ENCODE measurements around the gene EIPR1. TPM values are rescaled to one million over a fixed set of nuclear protein-coding genes. Genes with fewer than 3 reads are reported as not detected.
"Not testable (repeated sequence)": the region's sequence is repeated elsewhere in the genome, so short reads cannot be mapped to it uniquely, and the experiment has no call there.

The EIPR1 gene
- total RNA-seq, 2 experiments from 2014 or later: 33.6 to 35.1 TPM

DNA sequence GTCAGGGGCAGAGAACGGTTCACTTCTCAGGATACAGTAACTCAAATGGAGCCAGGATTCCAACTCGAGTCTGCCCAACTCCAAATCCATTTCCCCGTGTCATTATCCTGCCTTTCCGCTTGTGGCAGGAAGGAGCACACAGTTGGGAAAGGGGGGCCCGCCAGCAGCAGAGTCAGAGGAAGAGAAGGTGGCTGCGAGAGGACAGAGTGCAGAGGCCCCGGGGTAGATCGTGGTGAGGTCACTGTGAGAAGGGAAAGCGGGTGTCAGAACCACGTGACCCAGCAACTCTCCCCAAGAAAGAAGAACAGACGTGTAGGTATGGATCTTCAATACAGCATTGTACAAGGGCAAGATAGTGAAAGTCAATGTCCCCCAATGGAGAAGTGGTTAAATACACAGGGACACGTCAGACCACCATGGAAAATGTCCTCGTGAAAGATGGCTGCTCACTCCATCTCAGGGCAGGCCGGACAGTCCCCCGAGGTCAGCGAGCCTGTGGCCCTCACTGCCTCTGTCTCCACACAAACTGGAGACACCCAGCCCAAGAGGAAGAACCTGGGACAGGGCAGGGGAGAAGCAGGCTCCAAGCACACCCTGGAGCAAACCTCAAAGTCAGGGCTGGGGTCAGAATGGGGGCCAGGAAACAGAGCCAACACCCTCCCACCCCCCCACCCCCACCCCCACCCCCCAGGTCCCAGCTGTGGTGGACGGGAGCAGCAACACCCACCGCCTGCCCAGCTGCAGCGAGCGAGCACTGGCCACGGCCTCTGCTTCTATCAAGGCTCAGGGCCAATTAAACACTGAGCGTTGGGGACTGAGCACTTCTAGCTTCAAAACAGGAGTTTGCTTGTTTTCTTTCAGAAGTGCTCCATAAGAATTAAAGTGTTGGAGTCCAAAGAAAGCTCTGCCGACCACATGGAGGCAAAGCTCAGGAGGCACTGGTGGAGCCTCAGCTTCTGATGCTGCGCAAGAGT, 92.7 kb downstream of the EIPR1 start:
- peaks cover 7% of the 10 kb centered on the region for H3K4me1 Mint-ChIP-seq (ENCODE audit: low read depth)
- intact Hi-C loops (cut with micrococcal nuclease): no loop called here
- H3K9me3 Mint-ChIP-seq: peaks cover 2% of the 10 kb centered on the region
- H3K36me3 Mint-ChIP-seq (ENCODE audit: low read depth): peaks cover 13% of the 10 kb centered on the region
- H3K4me3 Mint-ChIP-seq: no peak overlapping the region
- DNase-seq: no peak
- no peaks in the 10 kb centered on the region for H3K27me3 Mint-ChIP-seq (ENCODE audit: low read depth)
- CTCF ChIA-PET: no interaction called here
- no peak overlapping the region for H3K27ac Mint-ChIP-seq

DNA sequence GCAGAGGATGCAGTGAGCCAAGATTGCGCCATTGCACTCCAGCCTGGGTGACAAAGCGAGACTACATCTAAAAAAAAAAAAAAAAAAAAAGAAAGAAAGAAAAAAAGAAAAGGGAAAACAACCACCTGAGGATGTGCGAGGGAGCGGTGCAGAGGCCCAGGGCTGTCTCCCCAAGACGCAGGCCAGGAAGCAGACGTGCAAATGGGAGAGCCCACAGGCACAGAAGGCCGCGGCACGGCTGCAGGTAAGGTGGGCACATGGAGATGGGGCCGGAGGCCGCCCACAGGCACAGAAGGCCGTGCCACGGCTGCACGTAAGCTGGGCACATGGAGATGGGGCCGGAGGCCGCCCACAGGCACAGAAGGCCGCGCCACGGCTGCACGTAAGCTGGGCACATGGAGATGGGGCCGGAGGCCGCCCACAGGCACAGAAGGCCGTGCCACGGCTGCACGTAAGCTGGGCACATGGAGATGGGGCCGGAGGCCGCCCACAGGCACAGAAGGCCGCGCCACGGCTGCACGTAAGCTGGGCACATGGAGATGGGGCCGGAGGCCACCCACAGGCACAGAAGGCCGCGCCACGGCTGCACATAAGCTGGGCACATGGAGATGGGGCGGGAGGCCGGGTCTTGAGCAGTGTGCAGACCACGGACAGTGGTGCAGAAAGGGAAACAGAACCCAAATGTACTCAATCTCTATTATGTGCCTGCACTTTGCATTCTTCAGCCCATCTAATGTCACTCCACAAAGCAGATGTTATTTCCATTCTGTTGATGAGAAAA, 93.6 kb downstream of the EIPR1 start:
- H3K27me3 Mint-ChIP-seq (ENCODE audit: low read depth); H3K4me3 Mint-ChIP-seq; DNase-seq; H3K36me3 Mint-ChIP-seq (ENCODE audit: low read depth); CTCF ChIA-PET; H3K27ac Mint-ChIP-seq; H3K4me1 Mint-ChIP-seq (ENCODE audit: low read depth); intact Hi-C loops (cut with micrococcal nuclease); H3K9me3 Mint-ChIP-seq: not testable (repeated sequence)

DNA sequence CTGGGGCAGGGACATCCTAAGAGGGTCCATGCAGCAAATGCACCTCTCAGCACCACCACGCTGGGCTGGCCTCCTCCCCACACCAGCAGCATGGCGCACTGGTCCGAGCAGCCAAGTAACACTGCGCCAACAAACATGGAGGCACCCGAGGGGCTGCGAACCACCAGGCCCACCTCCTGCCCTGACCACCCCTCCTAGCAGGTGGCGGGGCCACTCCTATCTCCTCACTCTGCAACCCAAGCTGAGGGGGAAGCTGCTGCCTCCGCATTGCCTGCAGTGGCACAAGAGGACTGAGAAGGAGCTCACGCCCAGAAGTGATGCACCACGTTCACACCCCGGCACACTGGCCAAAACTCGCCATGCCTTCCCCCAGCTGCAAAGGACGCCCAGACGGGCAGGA, 94.4 kb downstream of the EIPR1 start:
- DNase-seq: no peak
- Mint-ChIP-seq H3K9me3 (no peaks in the 10 kb centered on the region), H3K27ac (no peak overlapping the region), H3K27me3 (ENCODE audit: low read depth) (no peaks in the 10 kb centered on the region), H3K4me3 (no peak overlapping the region), H3K36me3 (ENCODE audit: low read depth) (peaks cover 14% of the 10 kb centered on the region), H3K4me1 (ENCODE audit: low read depth) (peaks cover 12% of the 10 kb centered on the region)
- intact Hi-C loops (cut with micrococcal nuclease): no loop called here
- CTCF ChIA-PET: no interaction called here

DNA sequence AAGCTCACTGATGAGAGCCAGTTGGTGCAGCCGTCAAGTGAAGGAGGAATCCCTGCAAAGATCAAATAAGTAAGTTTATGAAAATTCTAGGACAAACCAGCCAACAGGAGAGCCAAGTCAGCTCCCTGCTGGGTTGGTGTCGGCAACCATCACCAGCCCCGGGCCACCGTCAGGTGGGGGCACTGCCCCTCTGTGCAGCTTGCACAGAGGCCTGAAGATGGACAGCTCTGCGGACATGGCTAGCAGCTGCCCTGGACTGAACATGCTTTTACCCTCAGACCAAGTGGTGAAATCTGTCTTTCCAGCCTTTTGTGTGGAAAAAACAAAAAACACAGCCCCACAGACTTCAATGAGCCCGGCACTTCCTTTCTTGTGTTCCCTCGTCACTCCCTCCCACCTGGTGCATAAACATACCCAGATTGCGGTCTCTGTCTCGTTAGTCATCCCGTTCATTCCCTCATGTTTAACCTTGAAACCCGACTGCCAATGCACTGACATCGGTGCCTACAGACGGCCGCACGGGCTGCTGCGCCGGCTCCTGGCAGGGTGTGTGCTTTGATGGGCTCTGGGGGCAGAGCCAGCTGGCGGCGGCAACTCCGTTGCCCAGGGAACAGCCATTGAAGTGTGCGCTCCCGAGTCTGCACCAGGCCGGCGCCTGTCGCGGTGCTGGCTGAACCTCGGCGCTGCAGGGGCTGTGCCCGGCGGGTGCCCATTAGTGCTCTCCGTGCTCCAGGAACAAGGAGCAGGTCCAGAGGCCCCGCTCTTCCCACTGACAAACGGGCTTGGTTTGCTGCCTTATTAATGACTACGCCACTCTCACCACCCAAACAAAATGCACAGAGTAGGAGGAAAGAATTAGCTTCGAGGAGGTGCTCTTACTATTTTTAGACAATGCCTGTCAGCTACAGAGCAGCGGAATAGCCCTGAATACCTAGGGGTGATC, 95.3 kb downstream of the EIPR1 start:
- no peaks in the 10 kb centered on the region for H3K27me3 Mint-ChIP-seq (ENCODE audit: low read depth)
- no peak for DNase-seq
- no peaks in the 10 kb centered on the region for H3K9me3 Mint-ChIP-seq
- intact Hi-C loops (cut with micrococcal nuclease): no loop called here
- H3K4me3 Mint-ChIP-seq: no peak overlapping the region
- H3K4me1 Mint-ChIP-seq (ENCODE audit: low read depth): peaks cover 12% of the 10 kb centered on the region
- CTCF ChIA-PET: no interaction called here
- H3K36me3 Mint-ChIP-seq (ENCODE audit: low read depth): peaks cover 15% of the 10 kb centered on the region
- H3K27ac Mint-ChIP-seq: no peak overlapping the region

DNA sequence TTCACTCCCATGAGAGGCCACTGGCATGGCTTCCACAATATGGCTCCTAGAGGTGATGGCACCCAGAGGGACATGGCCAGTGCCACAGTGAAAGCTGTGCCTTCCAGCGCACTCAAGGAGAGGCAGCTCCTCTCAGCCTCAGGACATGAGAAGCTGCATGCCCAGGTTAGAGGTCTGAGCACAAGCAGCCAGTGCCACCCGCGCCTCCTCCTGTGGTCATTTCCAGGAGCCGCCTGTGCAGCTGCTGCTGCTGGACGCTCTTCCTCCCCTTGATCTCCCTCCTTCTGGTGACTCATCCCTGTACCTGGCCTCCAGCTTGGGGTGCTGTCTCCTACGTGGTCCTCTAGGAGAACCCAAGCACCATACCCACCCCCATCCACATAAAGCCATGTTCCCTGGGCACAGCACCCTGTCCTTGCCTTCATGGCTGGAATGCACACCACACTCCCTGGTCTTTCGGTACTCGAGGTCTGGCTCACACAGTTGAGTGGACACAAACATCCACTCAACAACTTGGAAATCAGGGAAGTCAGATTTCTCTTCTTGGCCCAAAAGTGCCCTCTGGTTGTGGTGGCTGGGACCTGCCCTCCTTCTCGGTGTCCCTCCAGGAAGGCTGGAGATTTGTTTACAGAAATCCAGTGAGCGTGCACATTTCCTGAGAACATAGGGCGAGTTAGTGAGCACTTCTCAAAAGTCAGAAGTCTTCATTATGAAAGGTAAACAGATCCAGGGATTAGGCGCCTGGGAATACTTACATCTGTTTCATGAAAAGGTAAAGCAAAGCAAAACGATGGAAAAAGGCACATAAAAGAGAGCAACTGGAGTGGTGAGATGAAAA, 96.7 kb downstream of the EIPR1 start:
- Mint-ChIP-seq H3K4me1 (ENCODE audit: low read depth) (peaks cover 12% of the 10 kb centered on the region), H3K36me3 (ENCODE audit: low read depth) (peaks cover 23% of the 10 kb centered on the region), H3K27me3 (ENCODE audit: low read depth) (no peaks in the 10 kb centered on the region), H3K4me3 (no peak overlapping the region), H3K27ac (no peak overlapping the region), H3K9me3 (peaks cover 3% of the 10 kb centered on the region)
- CTCF ChIA-PET: no interaction called here
- no peak for DNase-seq
- intact Hi-C loops (cut with micrococcal nuclease): no loop called here

DNA sequence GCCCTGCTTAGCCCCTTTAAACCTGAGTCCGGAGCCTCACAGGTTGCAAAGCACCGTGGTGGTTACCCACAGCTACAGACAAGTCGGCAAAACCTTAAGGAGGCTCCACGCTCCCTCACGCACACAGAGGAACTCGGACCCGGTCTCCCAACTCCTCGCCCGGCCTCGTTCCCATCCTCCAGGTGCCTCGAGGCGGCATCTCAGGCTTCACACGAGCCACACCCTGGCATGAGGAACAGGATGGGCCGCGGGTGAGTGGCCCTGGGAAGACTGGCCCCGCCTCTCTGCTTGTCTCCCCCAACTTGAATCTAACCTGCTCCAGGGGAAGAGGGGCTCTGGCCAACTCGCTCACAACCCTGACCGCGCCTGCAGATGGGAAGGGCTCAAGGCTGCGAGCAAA, 97.4 kb downstream of the EIPR1 start:
- Mint-ChIP-seq H3K4me1 (ENCODE audit: low read depth) (peaks cover 12% of the 10 kb centered on the region), H3K9me3 (peaks cover 7% of the 10 kb centered on the region), H3K27ac (no peak overlapping the region), H3K27me3 (ENCODE audit: low read depth) (no peaks in the 10 kb centered on the region), H3K36me3 (ENCODE audit: low read depth) (peaks cover 26% of the 10 kb centered on the region), H3K4me3 (no peak overlapping the region)
- CTCF ChIA-PET: no interaction called here
- no peak for DNase-seq
- intact Hi-C loops (cut with micrococcal nuclease): no loop called here

DNA sequence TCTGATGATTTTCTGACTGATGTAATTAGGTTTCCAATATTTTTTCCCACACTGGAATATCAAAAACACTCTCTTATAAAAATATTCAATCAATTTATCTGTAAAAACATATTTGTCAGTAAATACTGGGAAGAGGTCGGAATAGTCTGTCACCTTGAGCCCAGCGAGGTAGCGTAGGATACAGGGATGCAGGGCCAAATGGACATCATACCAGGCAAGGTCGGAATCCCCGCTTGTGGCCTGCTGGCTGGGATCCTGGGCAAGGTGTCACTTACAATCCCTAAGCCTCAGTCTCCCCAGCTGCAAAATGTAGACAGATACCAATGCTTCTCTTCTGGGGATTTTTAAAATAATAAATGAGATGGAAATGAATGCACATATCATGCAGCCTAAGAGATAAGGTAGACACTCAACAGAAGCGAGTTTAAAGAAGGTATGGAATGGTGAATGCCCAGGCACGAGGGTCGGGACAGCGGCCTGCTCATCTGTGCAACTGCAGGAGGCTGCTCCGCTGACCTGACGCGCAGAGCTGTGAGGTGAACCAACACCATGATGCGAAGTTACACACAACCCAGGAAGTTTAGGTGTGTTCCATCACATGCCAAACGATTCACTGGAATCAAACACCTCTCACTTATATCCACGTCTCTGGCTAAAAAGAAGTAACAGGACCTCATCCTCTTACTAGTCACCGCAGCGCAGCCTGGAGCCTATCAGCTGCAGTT, 98.2 kb downstream of the EIPR1 start:
- peaks cover 29% of the 10 kb centered on the region for H3K36me3 Mint-ChIP-seq (ENCODE audit: low read depth)
- intact Hi-C loops (cut with micrococcal nuclease): loop anchor here (1.0 kb wide), 2 partner anchors 56 to 100 kb away; no protein-coding TSS in a partner anchor
- H3K27me3 Mint-ChIP-seq (ENCODE audit: low read depth): no peaks in the 10 kb centered on the region
- H3K27ac Mint-ChIP-seq: no peak overlapping the region
- DNase-seq: no peak
- peaks cover 12% of the 10 kb centered on the region for H3K9me3 Mint-ChIP-seq
- peaks cover 10% of the 10 kb centered on the region for H3K4me1 Mint-ChIP-seq (ENCODE audit: low read depth)
- no peak overlapping the region for H3K4me3 Mint-ChIP-seq
- CTCF ChIA-PET: no interaction called here

DNA sequence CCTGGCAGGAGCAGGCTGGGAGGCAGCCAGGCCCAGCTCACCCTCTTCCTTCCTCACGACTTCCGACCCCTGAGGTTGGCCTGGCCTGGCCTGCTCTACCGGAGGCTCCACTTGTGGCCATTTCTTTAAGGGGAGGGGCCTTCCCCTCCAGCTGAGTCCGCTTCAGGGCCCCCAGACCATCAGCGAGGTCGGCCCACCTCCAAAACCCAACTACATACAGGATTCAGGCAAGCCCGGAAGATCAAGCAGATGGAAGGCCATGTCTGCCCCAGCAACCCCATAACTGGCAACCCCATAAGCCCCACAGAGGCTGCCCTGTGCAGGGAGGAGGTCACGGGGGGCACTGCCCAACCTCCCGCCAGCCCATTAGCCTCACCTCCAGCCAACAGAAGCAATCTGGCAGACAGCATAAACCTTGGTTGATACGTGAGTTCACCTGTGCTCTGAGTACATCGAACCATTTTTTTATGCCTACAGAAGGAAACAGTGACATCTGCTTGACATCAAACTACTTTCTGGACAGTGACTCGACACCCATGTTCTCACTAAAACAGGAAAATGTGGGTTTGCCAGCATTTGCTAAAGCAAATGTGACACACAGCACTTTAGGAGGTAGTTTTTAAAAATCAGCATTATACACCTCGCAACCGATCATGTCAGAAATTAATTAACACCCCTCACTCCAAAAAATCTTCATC, 98.9 kb downstream of the EIPR1 start:
- no peak for DNase-seq
- peaks cover 14% of the 10 kb centered on the region for H3K9me3 Mint-ChIP-seq
- H3K4me3 Mint-ChIP-seq: no peak overlapping the region
- CTCF ChIA-PET: no interaction called here
- H3K27ac Mint-ChIP-seq: peak overlapping the region; percentile 30
- no peaks in the 10 kb centered on the region for H3K27me3 Mint-ChIP-seq (ENCODE audit: low read depth)
- peaks cover 10% of the 10 kb centered on the region for H3K4me1 Mint-ChIP-seq (ENCODE audit: low read depth)
- peaks cover 34% of the 10 kb centered on the region for H3K36me3 Mint-ChIP-seq (ENCODE audit: low read depth)
- intact Hi-C loops (cut with micrococcal nuclease): loop anchor here (1.0 kb wide), 2 partner anchors 55 to 99 kb away; no protein-coding TSS in a partner anchor

DNA sequence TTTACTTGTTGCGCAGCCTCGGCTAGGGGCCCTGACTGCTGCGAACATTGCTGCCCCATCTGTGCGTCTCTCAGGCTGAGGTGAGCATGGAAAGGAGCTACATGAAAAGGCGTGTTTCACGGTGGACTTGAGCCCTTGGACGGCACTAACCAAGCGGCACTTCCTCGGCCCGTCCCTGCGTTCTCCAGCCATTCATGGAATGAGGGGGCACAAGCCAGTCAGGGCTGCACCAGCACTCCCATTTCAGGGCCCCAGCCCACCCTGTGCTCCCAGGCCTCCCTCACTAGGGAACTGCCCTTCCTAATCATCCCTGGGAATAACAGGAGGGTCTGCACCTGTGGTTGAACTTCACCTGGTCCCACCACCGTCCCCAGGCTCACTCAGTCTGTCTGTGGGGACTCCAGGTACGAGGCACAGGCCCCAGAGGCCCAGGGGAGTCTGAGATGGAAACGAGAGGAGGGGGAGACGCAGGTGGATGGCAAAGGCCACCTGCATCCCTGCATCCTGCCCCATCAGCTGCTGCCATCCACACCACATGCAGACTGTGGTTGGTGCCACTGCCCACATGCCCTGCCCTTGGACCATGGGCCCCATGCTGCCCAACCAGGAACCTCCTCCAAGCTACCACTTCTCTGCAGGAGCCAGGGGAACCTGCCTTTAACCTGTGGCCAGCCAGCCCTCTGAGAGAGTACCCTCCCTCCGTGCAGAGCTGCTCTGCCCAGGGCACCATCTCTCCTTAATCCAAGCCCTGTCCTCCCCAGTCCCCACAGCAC, 99.7 kb downstream of the EIPR1 start:
- DNase-seq: no peak
- peaks cover 10% of the 10 kb centered on the region for H3K4me1 Mint-ChIP-seq (ENCODE audit: low read depth)
- peaks cover 14% of the 10 kb centered on the region for H3K9me3 Mint-ChIP-seq
- intact Hi-C loops (cut with micrococcal nuclease): no loop called here
- CTCF ChIA-PET: no interaction called here
- no peaks in the 10 kb centered on the region for H3K27me3 Mint-ChIP-seq (ENCODE audit: low read depth)
- H3K4me3 Mint-ChIP-seq: no peak overlapping the region
- peak overlapping the region; percentile 30 for H3K27ac Mint-ChIP-seq
- peaks cover 34% of the 10 kb centered on the region for H3K36me3 Mint-ChIP-seq (ENCODE audit: low read depth)

DNA sequence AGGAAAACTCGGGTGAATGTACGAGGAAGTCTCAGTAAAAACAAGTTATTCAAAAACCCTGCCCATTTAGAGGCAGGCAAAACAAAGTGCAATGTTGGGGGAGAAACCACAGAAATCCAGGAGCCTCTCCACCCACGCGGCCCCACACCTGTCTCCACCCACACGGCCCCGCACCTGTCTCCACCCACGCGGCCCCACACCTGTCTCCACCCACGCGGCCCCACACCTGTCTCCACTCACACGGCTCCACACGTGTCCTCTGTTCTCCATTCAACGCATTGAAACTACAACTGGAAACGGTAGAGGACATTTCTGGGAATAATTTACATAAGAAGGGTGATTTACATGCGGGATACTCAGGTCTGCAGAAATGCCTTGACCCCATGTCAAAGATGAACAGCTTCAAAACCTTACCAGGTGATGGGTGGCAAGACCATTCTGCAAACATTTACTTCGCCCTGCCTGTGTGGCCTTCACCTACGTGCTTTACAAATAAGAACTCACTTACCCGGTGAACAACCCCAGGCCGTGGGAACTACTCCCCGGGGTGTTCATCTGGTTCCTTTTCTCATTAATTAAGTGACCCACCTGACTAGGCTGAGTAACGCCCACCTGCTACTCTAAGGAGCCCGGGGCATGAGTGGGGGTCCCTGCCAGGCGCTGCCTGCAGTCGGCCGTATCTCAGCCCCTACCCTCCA, 100.4 kb downstream of the EIPR1 start:
- DNase-seq: no peak
- intact Hi-C loops (cut with micrococcal nuclease): no loop called here

More for the DNA sequence above, 100.4 kb downstream of the EIPR1 start:
- Mint-ChIP-seq H3K27me3 (ENCODE audit: low read depth) (no peaks in the 10 kb centered on the region), H3K27ac (no peak overlapping the region), H3K4me3 (no peak overlapping the region), H3K9me3 (peaks cover 14% of the 10 kb centered on the region), H3K4me1 (ENCODE audit: low read depth) (peaks cover 14% of the 10 kb centered on the region), H3K36me3 (ENCODE audit: low read depth) (peaks cover 34% of the 10 kb centered on the region)
- CTCF ChIA-PET: no interaction called here
